Thoracic aorta (tissue), 2 donors: ENCODE data around the gene CREB5. TPM values are rescaled to one million over a fixed set of nuclear protein-coding genes. Genes with fewer than 3 reads are reported as not detected.

Experiments used
- ATAC-seq: fragments of 150-250 bp; one replicate; pipeline ENCODE4 v1.8.0; 2017; ENCODE audit warnings: low read depth; ENCODE audit not compliant: insufficient number of reproducible peaks, low FRiP score
- DNase-seq: peaks from one replicate; pipeline ENCODE4 v3.0.0-alpha.2; 2020; ENCODE audit warnings: low spot score
- H3K27ac ChIP-seq, 2 donors: fragments of 200-600 bp; sonication (generic); 1 replicate in 1 of 2; 2 replicates in 1 of 2; pipeline ENCODE4 v1.5.1; 2016; ENCODE audit warnings: mild to moderate bottlenecking in 2 of 2, moderate library complexity in 2 of 2
- H3K27me3 ChIP-seq: fragments of 200-600 bp; sonication (generic); replicated peaks from 2 replicates; pipeline ENCODE4 v1.6.0; 2016; ENCODE audit warnings: mild to moderate bottlenecking; ENCODE audit not compliant: insufficient read depth
- H3K36me3 ChIP-seq: fragments of 200-600 bp; sonication (generic); one replicate; pipeline ENCODE4 v1.5.1; 2016
- H3K4me1 ChIP-seq, 2 donors: fragments of 200-600 bp; sonication (generic); 1 replicate in 1 of 2; 2 replicates in 1 of 2; pipeline versions ENCODE4 v1.5.1 to v1.6.0; 2016; ENCODE audit warnings: low read depth in 2 of 2, mild to moderate bottlenecking in 1 of 2; ENCODE audit not compliant: control insufficient read depth in 1 of 2
- H3K4me3 ChIP-seq: fragments of 200-600 bp; sonication (generic); 2 replicates; pipeline ENCODE4 v1.5.1; 2016; ENCODE audit warnings: mild to moderate bottlenecking
- H3K9me3 ChIP-seq: fragments of 200-600 bp; sonication (generic); 2 replicates; pipeline ENCODE4 v1.5.1; 2016
- total RNA-seq, 2 donors: library from RNA; depleted of rRNA; stranded (reverse); fragments of >200 nt; gene quantifications; one replicate each; pipeline versions ENCODE4 v1.1.0 to v1.2.3, GENCODE V29; 2016
- TF ChIP-seq, protein P1 (sequence below): fragments of 200-600 bp; sonication (generic); IDR thresholded peaks from one replicate; pipeline ENCODE4 v1.5.1; 2019; ENCODE audit warnings: antibody characterized with exemption

CREB5 gene
- total RNA-seq, 2 donors from 2014 or later = 44.4 to 49.1 TPM

GRCh38 chr7:28478656-28479055 lies 66.3 kb downstream of the CREB5 start:
- Histone ChIP-seq H3K27me3 (no peaks in the 10 kb centered on the region), H3K36me3 (no peaks in the 10 kb centered on the region), H3K4me1 (peaks cover 6 to 50% of the 10 kb centered on the region in 2 donors), H3K9me3 (no peaks in the 10 kb centered on the region), H3K4me3 (no peak overlapping the region), H3K27ac (no peak overlapping the region)
- ATAC-seq (no peak), DNase-seq (no peak)
- TF ChIP-seq, protein P1, sequence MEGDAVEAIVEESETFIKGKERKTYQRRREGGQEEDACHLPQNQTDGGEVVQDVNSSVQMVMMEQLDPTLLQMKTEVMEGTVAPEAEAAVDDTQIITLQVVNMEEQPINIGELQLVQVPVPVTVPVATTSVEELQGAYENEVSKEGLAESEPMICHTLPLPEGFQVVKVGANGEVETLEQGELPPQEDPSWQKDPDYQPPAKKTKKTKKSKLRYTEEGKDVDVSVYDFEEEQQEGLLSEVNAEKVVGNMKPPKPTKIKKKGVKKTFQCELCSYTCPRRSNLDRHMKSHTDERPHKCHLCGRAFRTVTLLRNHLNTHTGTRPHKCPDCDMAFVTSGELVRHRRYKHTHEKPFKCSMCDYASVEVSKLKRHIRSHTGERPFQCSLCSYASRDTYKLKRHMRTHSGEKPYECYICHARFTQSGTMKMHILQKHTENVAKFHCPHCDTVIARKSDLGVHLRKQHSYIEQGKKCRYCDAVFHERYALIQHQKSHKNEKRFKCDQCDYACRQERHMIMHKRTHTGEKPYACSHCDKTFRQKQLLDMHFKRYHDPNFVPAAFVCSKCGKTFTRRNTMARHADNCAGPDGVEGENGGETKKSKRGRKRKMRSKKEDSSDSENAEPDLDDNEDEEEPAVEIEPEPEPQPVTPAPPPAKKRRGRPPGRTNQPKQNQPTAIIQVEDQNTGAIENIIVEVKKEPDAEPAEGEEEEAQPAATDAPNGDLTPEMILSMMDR = no peak

- Histone ChIP-seq H3K27me3 (no peaks in the 10 kb centered on the region), H3K27ac (no peak overlapping the region), H3K36me3 (no peaks in the 10 kb centered on the region), H3K4me3 (no peak overlapping the region), H3K9me3 (no peaks in the 10 kb centered on the region), H3K4me1 (peaks cover 0 to 49% of the 10 kb centered on the region in 2 donors)
- ATAC-seq = no peak
- TF ChIP-seq, protein P1 = no peak
- DNase-seq = no peak
Observed at GRCh38 chr7:28479507-28479947, 67.2 kb downstream of the CREB5 start.

GRCh38 chr7:28480595-28480994 lies 68.3 kb downstream of the CREB5 start:
- Histone ChIP-seq H3K27me3 (no peaks in the 10 kb centered on the region), H3K27ac (no peak overlapping the region), H3K4me1 (peaks cover 0 to 38% of the 10 kb centered on the region in 2 donors), H3K36me3 (no peaks in the 10 kb centered on the region), H3K9me3 (no peaks in the 10 kb centered on the region), H3K4me3 (no peak overlapping the region)
- ATAC-seq (no peak), DNase-seq (no peak)
- TF ChIP-seq, protein P1 = no peak

- Histone ChIP-seq H3K27ac (no peak overlapping the region), H3K27me3 (no peaks in the 10 kb centered on the region), H3K36me3 (no peaks in the 10 kb centered on the region), H3K4me3 (no peak overlapping the region), H3K9me3 (no peaks in the 10 kb centered on the region), H3K4me1 (peaks cover 0 to 34% of the 10 kb centered on the region in 2 donors)
- ATAC-seq (no peak), DNase-seq (no peak)
- TF ChIP-seq, protein P1 = no peak
Observed at GRCh38 chr7:28481091-28481926, 69.0 kb downstream of the CREB5 start.

GRCh38 chr7:28483112-28483511 lies 70.8 kb downstream of the CREB5 start:
- H3K27ac ChIP-seq = no peak overlapping the region
- H3K36me3 ChIP-seq = no peaks in the 10 kb centered on the region
- H3K4me1 ChIP-seq = peaks cover 0 to 34% of the 10 kb centered on the region in 2 donors
- DNase-seq (no peak), ATAC-seq (no peak)
- H3K9me3 ChIP-seq = no peaks in the 10 kb centered on the region
- TF ChIP-seq, protein P1 = no peak
- H3K27me3 ChIP-seq = no peaks in the 10 kb centered on the region
- H3K4me3 ChIP-seq = no peak overlapping the region
